HG03025 (cell line): ENCODE results near the gene PDIA5.
"Not testable (repeated sequence)": the region's sequence is repeated elsewhere in the genome, so short reads cannot be mapped to it uniquely, and the experiment has no call there.

Experiments
- ATAC-seq: cut with Tn5 transposase; IDR thresholded peaks from one replicate; pipeline ENCODE4 v1.9.1; 2021; ENCODE audit warnings: mild to moderate bottlenecking, moderate library complexity; ENCODE audit not compliant: unreplicated experiment, low FRiP score

Gene PDIA5

DNA sequence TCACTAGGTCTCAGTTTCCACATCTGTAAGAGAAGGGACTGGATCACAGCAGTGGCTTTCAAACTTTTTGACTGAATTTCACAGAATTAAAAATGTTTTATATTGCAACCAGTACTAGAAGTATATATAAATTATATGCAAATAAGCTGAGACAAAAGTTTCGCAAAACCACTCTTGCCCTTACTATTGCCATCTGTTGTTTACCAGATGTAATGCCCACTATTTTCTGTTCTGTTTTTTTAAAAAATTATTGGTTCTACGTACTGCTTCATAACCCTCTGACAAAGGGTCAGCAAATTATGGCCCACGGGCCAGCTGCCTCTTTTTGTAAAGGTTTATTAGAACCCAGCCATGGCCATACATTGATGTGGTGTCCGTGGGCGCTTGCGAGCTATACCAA lies 44.8 kb downstream of the PDIA5 start:
- no peak for ATAC-seq

DNA sequence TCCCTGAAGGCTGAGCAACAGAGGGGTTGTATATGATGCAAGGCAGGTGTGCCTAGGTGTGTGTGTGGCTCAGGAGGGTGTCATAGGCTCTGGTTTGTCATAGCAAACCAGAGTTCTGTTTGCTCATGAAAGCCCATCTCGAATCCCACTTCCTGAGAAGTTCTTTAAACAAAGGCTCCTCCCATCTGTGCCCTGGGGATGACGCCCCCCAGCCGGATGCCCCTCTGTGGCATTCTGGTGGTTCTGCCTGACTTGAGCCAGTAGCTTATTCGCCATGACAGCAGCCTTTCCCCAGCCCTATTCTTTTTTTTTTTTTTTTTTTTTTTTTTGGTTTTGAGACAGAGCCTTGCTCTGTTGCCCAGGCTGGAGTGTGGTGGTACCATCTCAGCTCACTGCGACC lies 45.4 kb downstream of the PDIA5 start:
- no peak for ATAC-seq

- not testable (repeated sequence) for ATAC-seq
Measured at GRCh38 chr3:123112656-123113055, 45.8 kb downstream of the PDIA5 start.

DNA sequence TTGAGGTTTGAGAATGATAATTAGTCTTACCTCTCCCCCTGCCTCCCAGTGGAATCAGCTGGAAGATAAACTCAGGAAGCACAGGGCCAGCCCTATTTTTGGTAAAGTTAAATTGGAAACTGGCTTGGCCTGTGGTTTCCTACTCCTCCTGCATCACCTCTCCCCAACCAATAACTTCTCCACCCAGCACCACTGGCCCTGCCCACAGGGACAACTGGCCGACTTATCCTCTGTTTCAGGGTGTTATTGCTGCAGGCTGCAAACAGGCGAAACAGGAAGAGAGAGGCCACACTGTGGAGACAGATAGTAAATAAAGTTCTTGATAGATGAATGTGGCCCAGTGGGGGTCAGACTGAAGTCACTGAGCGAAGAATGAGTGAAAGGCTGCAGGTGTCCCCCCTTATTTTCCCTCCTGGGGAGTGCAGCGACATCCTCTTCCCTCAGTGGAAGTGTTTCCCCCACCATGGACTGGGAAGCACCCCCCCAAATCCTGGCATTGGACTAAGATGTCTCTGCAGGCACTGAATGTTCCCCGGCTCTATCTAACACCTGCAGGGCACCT lies 47.1 kb downstream of the PDIA5 start:
- no peak for ATAC-seq

DNA sequence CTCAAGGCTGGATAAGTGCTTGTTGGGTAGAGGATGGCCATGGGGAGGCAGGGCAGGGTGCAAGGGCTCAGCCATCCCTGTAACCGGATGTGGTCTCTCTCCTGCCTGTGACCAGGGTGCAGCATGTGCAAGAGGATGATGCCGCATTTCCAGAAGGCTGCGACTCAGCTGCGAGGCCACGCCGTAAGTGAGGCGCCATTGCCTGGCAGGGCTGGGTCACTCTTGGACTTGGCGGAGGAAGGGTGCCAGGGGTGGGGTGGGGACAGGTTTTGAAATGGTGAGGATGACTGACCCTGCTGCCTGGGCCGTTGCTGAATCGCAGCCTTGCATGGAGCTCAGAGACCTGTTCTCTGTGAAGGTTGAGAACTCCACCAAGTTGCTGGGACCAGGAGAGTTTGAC lies 49.3 kb downstream of the PDIA5 start:
- no peak for ATAC-seq

DNA sequence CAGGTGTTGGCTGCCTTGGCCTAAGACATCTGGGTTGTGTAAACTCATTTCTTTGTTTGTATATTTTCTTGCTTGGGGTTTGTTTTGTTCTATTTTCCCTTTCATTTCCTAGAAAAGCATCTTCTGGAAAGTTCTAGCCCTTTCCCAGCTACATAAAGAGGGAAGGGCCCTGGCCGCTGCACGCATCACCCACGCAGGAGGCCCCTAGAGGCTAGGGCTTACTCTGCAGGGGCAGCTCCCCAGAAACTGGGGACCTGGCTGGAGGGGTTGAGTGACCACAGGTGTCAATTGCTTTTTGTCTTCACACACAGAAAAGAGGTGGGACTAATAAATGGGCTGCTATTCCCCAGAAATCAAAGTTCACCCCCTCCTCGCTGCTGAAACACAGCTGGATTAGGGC lies 52.6 kb downstream of the PDIA5 start:
- ATAC-seq: no peak

GRCh38 chr3:123119802-123120201 lies 53.0 kb downstream of the PDIA5 start:
- ATAC-seq: no peak

DNA sequence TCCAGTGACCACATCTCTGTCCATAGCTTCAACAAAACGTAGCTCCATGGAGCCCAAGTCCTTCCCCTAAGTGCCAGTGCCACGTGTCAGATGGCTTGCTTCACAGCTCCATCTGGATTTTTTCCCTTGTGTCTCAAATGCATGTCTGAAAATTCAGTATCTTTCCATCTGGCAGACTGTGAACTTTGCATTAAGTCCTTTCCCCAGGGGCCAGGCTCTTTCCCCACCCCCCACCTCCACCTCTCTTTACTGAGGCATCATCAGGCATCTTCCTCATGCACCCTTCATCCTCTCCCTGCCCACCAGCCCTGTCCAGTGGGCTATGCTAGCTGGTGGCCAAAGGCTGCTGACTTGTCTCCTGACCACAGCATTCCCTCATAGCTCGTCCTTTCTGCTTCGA lies 53.7 kb downstream of the PDIA5 start:
- no peak for ATAC-seq

GRCh38 chr3:123122057-123122456 lies 55.2 kb downstream of the PDIA5 start:
- no peak for ATAC-seq

GRCh38 chr3:123122525-123123315 lies 55.9 kb downstream of the PDIA5 start:
- no peak for ATAC-seq

- no peak for ATAC-seq
Measured at GRCh38 chr3:123123716-123124616, 57.1 kb downstream of the PDIA5 start.

GRCh38 chr3:123124971-123125370 lies 58.1 kb downstream of the PDIA5 start:
- ATAC-seq: no peak

DNA sequence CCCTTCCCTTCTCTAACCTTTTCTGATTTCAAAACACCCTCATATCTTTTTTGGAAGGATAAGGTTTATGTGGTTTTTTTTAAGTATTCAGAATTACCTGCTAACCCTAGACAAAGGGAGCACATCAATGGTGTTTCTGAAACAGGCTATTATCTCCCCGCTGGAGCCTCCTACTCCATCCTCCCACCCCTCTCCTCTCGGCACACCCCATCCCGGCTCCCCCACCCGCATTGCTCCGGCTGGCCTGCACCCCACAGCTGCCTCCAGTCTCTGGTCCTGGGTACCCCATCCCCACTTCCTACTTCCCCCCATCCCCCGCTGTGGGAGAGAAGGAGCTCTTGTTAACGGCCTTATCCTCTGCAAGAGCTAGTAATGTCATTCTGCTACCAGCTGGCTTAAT lies 59.2 kb downstream of the PDIA5 start:
- ATAC-seq: no peak

- ATAC-seq: no peak
Measured at GRCh38 chr3:123126653-123127052, 59.8 kb downstream of the PDIA5 start.

GRCh38 chr3:123129092-123129491 lies 62.3 kb downstream of the PDIA5 start:
- no peak for ATAC-seq

GRCh38 chr3:123129532-123129931 lies 62.7 kb downstream of the PDIA5 start:
- no peak for ATAC-seq

GRCh38 chr3:123130079-123130750 lies 63.4 kb downstream of the PDIA5 start:
- no peak for ATAC-seq

DNA sequence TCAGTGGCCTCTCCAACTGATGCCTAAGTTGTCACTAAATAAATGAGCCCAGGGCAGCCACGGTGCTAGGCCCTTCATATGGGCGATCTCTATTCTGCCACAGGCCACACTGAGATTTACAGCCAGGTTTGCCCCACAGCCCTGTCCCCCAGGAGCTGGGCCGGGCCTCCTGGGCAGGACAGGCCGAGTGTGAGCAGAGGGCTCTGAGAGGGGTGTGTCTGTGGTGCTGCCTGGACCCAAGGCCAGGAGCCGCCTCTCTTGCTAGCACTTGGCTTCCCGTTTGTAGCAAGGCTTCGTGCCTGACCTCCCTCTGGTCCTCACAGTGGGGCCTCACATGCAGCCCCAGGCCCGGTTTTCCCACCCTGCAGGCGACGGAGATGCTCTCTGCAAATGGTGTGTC lies 67.8 kb downstream of the PDIA5 start:
- no peak for ATAC-seq

DNA sequence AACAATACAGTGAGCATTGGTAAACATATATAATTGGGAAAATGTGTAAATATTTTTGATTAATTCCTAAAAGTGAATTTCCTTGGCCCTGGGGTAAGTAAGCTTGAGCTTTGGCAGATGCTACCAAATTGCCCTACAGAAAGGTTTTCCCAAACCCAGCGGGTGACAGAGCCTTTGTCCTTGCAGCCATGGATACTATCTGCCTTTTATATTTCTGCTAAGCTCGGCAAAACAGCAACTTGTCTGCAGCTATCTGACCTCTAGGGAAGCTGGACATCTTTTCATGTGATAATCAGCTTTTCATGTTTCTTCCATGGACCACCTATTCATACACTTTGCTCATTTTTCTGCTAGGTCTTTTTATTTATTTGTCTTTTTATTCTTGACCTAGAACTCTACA lies 70.2 kb downstream of the PDIA5 start:
- ATAC-seq: no peak

DNA sequence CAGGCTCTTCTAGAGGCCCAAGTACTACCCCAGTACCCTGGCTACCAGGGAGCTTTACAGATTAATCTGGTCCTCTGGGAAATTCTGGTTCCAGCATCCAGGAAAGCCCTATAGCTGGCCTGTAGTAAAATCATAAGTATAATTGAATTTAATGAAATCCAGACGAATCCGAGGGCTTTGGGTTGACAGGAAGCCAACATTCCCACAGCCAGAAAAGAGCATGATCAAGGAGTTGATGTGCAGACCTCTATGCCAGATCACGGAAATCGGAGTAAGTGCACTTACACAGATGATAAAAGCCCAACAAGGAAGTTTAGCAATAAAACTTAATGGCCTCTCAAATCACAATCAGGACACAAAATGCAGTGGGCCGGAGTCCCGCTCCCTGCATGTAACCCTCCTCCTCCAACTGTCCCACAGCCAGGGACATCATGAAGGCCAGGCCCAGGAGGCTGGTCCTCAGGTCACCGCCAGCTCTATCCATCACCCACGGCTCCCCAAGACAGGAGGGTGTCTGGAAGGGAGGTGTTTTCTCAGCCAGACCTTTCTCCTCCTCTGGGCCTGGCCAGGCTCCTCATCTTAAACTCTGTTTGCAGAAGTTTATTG lies 72.1 kb downstream of the PDIA5 start:
- ATAC-seq: no peak
